Stimulated activated CD8-positive, alpha-beta memory T cell treated with anti-CD3 and anti-CD28 coated beads, Interleukin-4, amount 100 ng/mL, for 4 hours (primary cell): ENCODE measurements around the gene DPEP1.
"Not testable (repeated sequence)": the region's sequence is repeated elsewhere in the genome, so short reads cannot be mapped to it uniquely, and the experiment has no call there.

Source experiments
- DNase-seq, 2 donors: peaks; one replicate each; pipeline ENCODE4 v3.0.0-alpha.2; 2020; ENCODE audit warnings: low read depth in 2 of 2, low spot score in 1 of 2

DPEP1 gene

DNA sequence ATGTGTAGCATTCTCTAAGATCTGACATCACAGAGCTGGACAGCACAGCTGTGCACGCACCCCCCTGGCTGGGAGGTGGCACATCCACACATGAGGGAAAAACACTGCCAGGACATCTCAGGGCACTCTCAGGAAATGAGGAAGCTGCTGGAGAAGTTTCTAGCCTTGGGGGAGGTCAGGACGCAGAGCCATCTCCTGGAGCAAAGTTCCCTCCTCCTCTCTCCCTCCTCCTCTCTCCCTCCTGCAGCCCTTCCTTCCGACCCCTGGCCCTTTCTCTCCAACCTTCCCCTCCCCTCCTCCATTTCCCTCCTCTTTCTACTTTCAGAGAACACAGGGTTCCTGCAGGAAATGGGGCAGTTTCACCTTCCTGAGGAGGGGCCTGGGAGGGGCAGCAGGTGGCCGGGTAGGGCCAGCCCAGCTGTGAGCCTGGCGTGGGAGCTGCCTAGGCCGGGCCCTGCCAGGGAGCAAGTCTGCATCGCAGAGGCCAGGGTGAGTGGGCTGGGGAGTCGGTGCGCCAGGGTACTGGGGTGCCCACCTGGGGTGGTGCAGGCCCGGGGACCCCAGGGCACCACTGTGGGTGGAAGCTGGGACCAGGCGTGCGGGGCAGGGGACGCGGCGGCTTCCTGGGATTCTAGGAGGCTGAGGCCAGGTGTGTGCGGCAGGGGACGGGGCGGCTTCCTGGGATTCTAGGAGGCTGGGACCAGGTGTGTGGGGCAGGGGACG is at the start of gene DPEP1:
Gene DPEP1 (plus strand): TSS at position 412 of the 723 bp plus-strand sequence. CDS start 16,769 bp downstream, outside the sequence.
- no peak for DNase-seq

DNA sequence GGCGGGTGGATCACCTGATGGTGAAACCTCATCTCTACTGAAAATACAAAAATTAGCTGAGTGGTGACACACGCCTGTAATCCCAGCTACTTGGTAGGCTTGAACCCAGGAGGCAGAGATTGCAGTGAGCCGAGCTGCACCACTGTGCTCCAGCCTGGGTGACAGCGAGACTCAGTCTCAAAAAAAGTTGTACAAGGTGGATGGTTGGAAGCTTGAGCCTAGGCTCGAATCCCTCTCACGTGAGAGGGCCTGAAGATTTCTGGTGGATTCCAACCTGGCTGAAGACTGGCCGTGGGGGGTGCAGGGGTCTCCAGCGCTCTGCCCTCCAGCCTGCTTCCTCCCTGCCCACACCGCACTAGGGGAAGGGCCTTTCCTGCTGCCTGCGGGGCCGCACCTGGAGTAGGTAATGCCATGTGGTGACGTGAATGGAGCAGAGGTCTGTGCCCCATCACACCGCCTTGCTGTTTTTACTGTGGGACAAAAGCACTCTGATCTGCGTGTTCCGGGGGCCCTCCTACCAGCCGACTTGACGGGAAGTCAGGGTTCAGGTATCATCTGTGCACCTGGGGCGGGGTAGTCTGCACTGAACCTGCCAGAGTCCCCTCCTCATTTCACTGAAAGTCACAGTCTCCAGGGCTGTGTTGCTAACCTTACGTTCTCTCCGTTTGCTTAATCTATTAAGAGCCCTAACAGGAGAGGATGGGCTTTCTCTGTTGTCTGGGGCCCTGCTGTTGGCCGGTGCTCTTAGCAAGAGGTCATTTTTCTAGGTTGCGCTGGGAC is 48.8 kb upstream of the DPEP1 start:
- DNase-seq: no peak

DNA sequence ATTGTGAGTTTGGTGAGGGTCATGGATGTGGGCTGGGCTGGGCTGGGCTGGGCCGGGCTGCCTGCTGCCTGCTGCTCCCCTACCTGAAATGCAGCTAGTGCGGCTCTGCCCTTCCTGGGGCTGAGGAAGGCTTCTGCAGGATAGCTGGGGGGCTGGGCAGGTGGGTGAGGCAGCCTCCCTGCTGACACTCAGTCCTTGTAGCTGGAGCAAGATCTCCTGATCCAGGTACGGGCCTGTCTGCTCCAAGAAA is 48.3 kb upstream of the DPEP1 start:
- no peak for DNase-seq

DNA sequence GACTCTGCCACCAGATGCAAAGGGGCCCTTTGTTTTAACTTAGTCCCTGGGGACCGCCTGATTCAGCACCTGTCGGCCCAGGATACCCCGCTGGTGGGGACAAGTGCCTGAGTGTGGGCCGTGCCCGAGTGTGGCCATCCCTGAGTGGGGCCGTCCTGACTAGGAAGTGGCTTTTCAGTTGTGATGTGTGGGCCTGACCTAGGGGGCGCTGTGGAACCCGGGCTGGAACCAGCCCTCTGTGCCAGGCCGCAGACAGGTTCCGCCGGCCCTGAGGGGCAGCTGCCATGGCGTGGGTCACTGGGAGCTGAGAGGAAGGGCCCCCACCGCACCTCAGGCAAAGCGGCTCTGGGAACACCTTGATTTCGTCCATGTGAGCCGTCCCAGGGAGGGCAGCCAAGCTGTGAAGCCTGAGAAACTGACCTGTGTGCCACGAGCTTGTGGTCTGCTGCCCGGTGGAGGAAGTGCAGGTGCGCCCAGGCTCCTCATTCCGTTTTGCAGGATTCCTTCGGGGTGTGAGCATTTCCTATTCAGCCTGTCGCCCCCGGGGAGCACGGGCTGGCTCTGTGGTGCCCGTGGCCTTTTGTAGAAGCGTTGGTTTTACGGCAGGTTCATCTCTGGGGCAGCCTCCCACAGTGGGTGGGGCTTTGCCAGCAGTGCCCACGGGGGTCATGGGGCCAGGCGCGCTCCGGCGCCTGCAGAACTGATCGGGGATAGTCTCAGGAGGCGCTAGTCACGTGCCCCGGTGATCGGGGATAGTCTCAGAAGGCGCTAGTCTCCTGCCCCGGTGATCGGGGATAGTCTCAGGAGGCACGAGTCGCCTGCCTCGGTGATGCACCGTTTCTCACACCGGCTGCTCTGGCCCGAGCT is 47.7 kb upstream of the DPEP1 start:
- no peak for DNase-seq

DNA sequence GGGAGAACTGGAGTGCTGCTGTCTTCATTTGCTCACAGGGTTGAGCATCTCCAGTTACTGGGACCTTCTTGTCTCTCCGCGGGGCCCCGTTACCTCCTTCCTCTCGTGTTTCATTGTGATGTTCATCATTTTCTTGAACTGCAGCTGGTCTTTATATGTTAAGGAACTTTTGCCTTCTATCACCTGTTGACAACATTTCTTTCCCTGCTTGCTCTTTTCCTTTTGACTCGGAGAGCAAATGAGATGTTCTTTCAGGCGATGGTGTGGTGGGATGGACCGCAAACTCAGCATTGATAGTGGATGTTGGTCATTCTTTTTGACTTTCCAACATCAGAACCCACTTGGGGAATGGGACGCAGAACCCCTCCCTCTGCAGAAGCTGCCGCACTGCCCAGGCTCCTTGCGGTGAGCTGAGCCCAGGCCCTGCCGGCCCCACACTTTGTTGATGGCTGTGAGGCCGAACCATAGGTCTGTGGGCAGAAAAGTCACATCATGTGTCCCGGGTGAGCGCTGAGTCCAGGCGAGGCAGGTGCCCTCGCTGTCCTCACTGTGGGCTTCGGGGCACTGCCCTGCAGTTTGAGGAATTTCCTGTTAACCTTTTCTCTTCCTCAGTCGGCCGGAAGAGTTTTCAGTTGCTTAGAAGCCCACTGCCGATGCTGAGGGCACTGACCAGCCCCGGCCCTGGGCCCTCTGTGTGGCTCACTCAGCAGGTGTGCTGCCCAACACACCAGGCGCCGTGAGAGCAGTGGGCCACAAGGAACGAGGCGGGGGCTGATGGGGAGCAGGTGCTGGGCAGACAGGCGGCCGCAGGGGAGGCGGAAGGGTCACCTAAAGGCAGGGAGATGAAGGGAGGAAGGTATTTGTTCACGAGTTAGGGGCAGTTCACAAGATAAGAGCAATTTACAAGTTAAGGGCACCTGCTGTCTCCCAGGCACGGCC is 45.5 kb upstream of the DPEP1 start:
- DNase-seq: no peak

DNA sequence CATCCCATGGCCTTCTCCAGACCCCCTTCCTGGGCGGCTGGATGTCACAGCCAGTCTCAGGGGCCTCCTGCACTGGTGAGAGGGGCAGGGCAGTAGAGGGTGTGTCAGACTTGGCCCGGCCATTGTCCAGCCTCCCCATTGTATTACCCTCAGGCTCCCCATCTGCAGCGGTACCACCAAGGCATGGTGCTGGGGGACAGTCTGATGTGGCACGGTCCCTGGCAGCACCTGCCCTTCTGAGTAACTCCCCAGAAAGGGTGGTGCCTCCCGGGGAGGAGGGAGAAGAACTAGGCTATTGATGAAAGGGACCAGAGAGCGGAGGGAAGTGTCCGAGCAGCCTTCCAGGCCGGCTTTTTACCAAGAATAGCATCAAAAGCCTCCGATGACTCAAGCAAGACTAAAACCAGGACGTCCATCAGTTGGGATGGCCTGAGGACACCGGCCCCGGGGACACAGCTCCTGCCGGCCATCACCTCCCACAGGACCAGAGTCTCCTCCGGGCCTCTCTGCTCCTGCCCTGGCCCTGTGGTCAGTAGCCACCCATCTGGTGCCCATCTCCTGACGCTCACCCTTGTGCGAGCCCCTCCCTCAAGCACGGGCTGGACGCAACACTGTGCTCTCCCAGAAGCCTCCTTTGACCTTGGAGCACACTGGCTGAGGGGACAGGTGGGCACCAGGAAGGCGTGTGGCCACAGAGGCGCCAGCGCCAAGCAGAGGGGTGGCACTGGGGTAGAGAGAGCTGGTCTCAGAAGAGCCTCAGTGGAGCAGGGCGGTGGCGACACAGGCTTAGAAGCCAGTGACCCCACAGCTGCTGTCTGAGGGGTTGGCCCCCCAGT is 43.7 kb upstream of the DPEP1 start:
- DNase-seq: no peak

DNA sequence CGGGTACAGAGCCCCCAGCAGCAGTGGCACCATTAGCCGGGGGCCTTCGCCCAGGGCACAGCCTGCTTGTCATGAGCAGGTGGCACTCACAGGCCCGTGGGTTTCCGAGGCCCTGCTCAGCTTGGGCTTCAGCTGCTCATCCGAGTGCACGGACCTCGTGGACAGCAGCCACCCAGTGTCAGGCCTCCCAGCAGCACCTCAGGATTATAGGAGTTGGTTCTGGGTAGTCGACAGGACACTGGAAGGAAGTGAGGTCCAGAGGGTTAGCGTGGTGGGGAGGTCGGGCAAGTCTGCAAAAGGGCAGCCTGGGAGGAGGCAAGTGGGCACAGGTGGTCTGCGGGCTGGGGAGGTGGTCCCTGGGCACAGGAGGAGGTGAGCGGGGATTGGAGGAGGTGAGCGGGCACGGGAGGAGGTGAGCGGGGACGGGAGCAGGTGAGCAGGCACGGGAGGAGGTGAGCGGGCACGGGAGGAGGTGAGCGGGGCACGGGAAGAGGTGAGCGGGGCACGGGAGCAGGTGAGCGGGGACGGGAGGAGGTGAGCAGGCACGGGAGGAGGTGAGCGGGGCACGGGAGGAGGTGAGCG is 43.0 kb upstream of the DPEP1 start:
- DNase-seq: no peak

DNA sequence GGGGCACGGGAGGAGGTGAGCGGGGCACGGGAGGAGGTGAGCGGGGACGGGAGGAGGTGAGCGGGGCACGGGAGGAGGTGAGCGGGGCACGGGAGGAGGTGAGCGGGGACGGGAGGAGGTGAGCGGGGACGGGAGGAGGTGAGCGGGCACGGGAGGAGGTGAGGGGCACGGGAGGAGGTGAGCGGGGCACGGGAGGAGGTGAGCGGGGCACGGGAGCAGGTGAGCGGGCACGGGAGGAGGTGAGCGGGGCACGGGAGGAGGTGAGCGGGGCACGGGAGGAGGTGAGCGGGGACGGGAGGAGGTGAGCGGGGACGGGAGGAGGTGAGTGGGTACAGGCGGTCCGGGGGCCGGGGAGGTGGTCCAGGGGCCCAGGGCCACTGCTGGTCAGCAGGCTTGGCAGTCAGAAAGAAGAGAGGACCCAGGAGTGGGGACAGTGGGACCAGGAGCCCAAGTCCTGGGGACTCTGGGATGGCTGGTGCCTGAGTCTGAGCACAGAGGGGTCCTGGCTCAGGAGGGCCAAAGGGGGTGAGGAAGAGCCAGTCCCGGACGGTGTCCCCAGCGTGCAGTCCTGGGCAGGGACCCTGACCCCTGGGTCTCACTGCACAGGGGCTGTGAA is 42.4 kb upstream of the DPEP1 start:
- not testable (repeated sequence) for DNase-seq

DNA sequence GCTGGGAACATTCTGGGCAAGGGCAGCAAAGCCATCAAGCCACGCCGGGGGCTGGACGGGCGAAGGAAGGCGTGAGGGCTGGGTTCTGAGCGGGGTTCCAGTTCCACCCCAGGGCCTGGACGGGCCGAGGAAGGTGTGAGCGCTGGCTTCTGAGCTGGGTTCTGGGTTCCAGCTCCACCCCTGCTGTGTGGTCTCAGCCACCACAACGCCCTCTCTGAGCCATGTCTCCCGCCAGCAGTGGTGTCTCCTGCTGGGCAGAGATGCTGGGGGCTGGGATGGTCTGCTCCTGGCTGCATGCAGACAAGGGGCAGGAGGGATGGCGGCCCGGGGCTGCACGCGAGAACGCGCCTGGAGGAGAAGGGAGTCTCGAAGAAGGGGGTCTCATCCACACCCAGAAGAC is 41.8 kb upstream of the DPEP1 start:
- DNase-seq: no peak

DNA sequence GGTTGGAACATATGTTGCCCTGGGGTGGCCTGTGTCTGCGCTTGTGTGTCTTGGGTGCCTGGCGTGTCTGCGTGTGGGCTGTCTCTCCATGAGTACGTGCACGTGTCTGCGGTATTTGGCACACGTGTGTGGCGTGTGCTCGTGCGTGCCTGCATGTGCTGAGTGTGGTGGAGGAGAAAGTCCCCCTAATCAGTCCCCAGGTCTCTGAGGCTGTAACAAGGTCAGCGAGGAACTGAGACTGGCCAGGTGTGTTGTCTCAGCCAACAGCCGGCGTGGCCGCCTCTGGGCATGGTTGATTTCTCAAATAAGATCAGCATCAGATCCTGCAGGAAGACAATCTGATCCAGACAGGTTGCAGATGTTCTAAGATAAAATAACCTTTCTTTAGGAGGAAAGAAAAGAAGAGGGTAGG is 41.4 kb upstream of the DPEP1 start:
- DNase-seq: no peak

DNA sequence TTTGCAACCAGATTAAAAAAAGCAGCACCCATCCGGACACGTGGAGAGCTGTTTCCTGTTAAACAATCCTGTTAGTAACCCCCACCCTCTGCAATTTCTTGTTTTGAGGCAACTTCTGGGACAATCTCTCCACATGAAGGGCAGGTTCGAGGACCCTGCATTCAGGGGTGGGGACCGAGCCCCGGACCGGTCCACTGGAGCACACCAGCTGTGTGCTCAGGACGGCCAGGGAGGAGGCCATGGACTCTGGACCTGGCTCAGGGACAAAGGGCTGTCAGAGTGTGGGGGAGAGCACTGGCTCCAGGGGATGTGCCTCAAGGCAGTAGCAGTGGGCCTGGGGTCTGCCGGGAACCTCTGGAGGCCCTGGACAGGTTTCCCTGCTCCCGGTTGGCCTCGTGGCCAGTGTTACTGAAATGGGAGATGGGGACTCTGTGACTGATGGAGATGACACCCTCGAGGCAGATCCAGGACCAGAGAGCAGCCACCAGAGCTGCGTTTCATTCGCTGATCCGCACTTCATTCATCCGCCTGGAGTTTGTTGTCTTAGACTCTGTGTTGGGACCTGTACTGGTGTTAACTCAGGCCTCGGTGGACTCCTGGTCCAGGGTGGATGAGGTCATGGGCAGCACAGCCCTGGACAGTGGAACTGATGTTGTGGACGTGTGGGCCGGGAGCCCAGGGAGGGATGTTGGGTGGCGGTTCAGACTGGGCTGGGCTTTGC is 40.8 kb upstream of the DPEP1 start:
- no peak for DNase-seq

DNA sequence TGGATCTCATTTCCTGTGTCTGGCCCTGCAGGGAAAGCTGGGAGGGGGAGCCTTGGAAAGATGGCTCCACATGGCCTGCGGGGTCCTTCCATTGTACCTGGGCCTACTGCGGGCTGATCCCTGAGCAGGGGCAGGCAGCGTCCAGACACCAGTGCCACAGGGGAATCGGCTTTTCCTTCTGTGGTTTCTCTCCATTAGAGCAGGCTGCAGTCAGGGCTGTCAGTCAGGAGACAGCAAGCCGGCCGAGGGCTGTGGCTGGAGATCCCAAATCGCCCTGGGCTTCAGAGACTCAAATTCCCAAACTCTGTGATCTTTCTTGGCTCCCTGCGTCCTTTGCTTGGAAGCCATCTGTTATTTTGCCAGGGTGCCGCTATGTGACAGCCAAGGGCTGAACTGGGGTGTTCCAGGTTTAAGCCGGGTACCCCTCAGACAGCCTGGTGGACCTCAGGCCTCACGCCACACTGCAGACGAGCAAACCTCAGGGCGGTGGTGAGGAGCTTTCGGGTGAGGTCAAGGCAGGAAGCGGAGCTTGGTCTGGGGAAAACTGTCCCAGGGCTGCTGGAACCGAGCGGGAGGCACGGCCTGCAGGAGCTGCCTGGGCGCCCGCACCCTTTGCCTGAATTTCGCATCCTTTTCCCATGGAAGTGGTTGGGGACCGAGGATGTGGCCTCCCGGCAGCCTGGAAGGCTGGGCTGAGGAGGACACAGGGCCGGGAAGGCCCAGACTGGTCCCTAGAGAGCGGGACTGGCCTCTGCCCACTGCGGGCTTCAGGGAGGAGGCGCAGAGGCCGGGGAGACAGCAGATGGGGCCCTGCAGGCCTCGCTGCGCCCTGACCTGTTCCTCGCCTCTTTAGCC is 39.4 kb upstream of the DPEP1 start:
- DNase-seq: no peak

DNA sequence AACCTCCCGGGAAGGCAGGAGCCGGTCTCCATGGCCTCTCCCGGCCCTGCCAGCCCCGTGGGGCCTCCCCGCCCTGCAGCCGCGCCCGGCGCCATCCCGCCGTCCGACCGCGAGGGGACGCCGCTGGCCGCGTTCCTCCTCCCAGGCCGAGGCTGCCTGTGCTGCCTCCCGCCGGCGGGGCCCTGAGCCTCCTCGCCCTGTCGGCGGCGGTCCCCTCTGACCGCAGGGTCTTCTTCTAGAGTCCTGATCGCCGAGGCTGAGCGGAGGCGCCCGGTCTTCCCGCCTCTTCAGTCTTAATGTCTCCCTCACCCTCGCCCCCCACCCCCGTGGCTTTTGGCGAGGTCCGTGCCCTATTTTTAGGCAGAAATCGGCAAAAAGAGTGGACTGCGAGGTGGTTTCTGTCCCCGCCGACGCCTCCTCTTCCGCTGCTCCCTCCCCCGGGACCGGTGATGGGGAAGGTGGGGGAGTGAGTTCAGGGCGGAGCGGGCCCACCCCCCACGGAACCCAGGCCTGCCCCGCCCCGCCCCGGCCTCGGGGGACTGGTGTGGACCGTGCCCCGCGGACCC is 38.7 kb upstream of the DPEP1 start:
- no peak for DNase-seq

DNA sequence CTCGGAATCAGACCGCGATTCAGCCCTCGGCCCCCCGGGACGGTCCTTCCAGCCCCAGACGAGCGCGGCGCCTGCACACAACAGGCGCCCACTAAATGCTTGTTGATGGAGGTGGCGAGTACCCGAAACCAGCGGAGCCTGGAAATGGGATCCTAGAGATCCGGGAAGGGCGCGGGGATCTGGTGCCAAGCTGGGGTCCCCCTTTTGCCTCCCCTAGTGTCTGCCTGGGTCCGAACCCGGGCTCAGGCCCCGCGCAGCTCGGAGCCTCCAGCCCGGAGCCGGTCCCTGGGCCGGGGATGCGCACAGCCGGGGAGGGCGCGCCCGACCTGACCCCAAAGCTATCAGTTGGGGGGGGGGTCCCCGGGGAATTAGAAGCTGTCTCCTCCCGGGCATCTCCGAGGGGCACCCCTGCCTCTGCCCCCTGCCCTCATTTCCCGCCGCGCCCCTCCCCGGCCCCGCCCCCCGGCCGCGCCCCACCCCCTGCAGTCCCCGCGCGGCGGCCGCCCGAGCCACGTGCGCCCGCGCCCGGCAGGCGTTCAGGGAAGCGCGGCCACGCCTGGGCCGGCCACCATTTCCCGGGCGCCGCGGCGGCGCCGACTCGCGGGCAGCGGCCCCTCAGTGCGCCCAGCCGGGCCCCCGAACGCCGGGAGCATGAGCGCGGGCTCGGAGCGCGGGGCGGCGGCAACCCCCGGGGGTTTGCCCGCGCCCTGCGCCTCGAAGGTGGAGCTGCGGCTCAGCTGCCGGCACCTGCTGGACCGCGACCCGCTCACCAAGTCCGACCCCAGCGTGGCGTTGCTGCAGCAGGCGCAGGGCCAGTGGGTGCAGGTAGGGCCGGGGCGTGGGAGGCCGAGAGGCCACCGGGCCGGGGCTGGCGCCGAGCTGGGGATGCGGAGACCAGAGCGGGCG is 37.9 kb upstream of the DPEP1 start, which contains the start of gene CPNE7:
Gene CPNE7 (plus strand): TSS at position 512 of the 906 bp plus-strand sequence. CDS start 140 bp downstream, at position 652.
- no peak for DNase-seq

DNA sequence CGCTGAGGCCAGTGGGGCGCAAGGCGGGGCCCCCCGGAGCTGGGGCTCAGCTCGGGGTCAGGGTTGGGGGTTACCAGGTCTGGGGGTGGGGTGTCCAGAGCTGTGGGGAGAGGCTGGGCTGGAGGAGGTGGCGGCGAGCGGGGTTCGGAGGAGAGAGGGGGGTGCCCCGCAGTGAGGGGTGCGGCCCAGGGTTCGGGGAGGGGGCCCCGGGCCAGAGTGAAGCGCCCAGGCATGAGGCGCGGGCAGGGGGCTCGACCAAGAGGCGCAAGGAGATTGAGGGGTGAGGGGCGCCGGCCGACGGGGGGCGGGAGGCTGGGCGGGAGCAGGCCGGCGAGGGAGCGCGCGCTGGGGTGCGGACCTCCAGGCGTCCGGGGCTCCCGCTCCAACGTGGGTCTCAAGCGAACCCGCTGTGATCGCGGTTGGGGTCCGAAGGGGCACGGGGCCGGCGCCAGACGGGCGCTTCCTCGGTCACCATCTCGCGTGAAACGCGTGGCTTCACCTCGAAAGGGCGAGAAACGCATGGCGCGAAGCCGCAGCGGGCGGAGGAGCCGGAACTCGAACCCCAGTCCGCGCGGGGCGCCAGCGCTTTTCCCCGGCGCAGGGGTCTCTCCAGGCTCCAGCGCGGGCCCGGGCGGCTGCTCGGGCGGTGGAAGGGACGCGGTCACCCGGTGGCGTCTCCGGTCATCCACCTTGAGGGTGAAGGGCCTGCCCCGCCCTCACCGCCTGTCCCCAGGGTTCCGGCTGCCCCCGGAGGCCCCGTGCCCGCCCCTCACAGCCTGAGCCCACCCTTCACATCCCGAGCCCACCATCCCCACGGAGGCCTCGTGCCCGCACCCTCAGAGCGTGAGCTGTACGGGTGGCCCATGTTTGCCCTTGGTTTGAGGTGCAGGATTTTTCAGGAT is 37.0 kb upstream of the DPEP1 start:
- no peak for DNase-seq
